Stimulated activated CD8-positive, alpha-beta memory T cell treated with anti-CD3 and anti-CD28 coated beads, Interleukin-15, amount 100 ng/mL, for 48 hours (primary cell): ENCODE data around the gene THRB.

Experiments
- DNase-seq, 2 donors: peaks; one replicate each; pipeline ENCODE4 v3.0.0-alpha.2; 2020; ENCODE audit warnings: low read depth in 2 of 2

Gene THRB

DNA sequence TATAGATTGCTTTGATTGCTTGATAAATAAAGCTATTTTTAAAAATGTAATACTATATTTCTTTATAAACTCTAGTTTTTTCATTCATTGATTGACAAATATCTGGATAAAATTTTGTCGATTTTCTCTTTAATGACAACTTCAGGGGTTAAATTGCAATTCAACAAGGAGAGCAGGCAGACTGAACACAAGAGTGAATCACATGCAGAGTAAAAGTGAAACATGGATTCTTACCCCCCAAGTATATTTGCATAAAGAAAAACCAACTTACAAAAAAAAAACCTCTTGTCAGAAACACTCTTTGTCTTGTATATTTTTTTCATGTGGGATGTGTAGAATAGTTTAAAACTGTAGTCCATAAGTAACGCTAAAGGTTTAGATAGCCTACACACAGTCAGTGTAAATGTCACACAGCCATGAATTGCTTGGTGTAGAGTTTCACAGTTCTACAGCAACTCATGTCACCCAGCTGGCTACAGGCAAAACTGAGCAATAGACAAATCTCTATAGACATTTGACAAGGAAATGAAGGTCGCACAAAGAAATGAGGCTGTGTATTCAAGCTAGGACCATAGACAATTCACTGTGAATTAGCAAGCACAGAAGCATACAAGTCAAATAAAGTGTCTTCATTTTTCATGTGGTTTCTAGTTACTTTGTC, 141.6 kb downstream of the THRB start:
- no peak for DNase-seq

DNA sequence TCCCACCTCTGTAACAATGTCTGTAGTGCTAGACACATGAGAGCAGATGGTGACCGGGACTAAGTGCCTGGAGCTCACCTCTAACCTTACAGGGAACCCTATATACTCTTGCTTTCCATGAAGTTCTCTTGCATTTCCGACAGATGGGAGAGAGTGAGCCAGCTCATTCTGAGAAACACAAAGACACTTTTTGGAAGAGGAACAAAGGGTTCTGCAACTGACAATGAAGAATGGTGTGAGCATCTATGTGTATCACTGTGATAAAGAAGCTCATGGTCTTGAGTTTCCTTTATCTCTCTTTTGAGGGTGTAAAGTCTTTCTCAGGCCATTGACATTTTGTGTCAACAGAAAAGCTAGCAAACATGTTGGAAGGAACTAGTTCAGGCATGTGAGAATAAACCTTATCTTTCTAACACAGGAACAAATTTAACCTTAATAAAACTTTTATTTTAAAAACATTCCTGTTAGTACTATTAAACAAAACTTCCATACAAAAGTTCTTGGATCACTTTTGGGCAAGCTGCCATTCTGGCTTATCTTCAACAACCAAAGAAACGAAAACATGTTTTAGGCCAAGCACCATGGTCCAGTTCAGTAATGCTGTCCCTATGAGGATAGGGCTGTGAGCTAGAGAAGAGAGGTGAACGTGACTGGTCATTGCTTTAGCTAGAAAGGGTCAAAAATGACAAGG, 142.7 kb downstream of the THRB start:
- DNase-seq = no peak

DNA sequence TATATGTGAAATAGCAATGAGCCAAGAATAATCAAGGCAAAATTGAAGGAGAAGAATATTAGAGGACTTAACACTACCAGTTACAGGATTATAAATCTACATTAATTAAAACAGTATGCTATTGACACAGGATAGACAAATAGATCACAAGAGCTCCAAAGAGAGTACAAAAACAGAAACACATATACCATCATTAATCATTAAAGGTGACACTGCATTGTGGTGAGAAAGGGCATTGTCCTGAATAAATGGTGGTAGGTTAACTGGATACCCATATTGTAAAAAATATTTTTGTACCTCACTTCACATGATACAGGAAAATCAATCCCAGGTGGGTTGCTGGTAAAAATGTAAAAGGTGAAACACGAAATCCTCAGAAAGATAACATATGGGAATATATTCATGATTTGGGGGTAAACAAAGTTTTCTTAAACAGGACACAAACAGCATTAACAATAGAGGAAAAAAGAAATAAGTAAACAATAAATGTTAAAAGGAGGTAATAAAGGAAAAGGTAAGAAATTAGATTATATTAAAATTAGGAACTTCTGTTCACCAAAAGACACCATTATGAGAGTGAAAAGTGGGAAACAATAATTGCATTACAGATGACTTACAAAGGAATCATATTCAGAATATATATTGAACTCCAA, 145.2 kb downstream of the THRB start:
- no peak for DNase-seq

DNA sequence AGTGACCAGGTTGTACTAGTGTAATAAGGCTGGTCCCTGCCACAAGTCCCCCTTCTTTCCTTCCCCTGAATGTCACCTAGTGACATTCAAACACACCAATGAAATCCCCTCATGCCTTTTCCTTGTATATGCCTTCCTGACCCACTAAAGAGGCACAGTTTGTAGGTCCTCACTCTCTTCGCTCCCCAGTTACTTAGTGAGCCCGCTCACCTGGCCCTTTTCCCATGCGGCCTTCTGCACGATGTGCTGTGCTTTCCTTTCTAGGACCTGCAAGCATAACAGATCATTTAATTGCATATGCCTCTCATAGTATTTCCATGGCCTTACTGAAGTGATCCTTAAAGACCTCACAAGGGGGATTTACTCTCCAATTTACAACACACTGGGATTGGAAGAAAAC, 146.3 kb downstream of the THRB start:
- DNase-seq = no peak

DNA sequence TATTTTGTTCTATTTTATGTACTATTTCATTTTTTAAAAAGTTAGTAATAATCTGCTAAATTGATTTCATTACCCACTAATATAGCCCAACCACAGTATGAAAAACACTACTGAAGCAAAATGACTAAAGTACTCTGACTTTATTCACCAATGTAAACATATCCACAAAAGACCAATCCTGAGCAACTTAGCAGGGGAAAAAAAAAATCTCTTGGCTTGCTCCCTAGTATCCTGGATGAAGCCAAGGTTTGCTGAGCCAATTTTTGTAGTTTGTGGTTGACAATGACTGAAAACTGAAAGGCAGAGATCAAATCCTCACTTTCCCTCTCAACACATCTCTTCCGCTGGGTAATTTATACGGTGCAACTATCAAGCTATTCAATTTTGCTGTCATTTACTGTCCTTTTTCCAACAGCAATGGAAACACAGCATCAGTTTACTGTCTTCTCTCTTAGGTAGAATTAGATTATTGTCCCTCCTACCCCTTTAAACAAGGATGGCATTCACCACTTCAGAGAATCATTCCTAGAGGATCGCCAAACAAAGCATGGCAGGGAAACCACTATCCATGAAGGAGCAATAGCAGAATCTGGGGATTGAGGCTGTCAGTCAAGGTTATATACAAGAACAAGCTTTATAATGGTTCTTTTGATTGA, 149.7 kb downstream of the THRB start:
- no peak for DNase-seq

DNA sequence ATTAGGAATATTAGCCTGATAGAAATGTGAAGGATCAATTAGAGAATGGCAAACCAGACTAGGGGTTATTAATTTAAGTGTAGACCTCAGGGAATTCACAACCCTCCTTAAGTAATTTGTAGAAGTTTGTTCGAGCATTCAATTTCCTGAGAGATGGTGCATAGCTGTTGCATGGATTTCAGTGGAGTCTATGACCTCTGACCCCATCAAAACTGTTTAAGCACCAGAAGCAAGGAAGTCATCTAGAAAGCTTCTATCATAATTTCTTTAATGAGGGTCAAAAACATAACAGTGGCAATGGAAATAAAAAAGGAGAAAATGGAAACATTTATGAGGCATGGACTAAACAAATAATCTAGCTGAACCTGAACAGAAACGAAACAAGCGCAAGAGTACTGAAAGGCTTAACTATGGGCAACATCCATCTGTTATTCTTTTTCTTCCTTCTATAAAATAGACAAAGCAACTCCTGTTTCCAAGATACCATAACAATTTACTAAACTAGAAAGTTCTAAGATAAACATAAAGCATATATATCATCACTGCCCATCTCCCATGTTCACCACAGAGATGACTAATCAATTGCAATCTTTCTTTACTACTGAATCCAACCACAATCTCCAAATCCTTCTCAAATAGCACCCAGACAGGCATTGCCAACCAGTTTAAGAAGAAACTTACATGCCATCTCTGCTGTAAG, 151.4 kb downstream of the THRB start:
- DNase-seq = no peak

DNA sequence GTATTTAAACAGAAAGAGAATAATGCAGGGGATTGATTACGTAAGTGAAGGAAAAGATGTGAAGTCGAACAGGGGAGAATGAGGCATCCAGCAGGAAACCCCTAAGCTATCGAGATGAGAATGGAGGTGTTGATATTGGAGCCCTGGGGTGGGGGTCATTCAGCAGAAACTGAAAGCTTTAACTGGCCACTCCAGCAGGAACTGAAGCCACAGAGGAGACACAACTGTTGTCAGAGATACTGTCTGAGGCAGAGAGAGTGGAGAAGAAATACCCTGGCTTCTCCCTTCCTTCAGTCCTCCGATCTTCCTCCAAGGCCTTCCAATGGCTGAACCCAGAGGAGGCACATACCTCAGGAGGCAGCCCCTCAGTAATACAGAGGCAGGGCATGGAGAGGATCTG, 152.4 kb downstream of the THRB start:
- no peak for DNase-seq

DNA sequence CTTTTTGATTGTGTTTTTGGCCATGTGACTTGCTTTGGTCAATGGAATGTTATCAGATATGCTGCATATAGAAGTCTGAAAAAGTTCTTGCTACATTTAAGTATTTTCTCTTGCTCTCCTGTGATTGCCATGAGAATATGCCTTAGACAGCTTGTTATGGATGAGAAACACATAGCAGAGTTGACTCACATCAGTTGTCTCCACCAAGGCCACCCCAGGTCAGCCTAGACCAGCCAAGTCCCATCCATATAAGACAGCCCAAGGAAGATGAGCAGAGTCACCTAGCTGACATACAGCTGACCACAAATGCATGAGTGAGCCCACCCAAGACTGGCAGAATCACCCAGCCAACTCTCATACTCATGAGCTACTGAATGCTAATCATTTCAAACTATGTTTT, 153.0 kb downstream of the THRB start:
- DNase-seq = no peak

DNA sequence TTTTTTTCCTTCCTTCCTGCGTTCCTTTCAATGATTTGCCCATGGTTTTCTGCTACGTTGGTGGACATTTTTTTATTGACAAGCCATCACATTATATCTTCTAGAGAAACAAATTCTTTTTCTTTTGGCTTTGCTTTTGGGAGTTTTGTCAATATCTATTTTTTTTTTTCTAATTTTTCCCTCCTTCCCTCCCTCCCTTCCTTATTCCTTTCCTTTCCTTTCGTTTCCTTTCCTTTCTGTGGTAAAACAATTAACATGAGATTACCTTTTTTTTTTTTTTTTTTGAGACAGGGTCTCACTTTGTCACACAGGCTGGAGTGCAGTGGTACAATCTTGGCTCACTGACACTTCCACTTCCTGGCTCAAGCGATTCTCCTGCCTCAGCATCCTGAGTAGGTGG, 153.7 kb downstream of the THRB start:
- DNase-seq = no peak

DNA sequence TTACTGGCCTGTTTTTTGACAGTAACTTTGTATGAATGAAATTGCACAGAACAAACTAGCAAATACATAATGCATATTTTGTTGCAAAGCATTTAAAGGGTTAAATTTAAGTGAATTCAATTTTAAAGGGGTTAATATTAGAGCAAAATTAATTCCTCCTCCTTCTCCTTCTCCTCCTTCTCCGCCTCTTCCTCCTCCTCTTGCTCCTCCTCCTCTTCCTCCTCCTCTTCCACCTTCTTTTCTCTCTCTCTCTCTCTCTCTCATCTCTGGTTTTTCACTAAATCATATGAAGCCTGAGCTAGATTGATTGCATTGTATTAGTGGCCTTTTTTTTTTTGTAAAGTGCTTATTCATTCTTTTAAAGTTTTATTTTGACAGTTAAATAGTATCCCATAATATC, 154.5 kb downstream of the THRB start:
- DNase-seq = no peak

DNA sequence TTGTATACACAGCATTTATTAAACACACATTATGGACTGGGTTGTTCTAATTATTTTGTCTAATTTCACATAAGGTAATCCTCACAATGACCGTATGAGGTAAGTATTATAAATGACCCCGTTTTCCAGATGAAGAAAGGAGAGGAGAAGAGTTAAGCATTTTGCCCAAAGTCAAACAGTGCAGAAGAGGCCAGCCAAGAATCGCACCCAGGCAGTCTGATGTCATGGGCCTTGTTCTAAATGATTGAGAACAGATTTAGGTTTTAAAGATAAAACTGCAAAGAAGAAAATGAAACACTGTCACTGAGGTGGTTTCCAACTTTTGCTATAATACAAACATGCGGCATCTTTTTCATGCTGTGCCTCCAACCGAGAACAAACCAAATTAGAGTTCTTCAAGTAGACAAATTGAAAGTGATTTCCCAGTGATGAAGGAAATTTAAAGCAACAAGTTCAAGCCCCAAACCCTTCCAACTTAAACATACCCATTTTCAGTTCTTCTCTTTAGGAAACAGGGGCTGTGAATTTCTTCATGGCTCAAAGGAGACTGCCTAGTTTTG, 155.3 kb downstream of the THRB start:
- no peak for DNase-seq

DNA sequence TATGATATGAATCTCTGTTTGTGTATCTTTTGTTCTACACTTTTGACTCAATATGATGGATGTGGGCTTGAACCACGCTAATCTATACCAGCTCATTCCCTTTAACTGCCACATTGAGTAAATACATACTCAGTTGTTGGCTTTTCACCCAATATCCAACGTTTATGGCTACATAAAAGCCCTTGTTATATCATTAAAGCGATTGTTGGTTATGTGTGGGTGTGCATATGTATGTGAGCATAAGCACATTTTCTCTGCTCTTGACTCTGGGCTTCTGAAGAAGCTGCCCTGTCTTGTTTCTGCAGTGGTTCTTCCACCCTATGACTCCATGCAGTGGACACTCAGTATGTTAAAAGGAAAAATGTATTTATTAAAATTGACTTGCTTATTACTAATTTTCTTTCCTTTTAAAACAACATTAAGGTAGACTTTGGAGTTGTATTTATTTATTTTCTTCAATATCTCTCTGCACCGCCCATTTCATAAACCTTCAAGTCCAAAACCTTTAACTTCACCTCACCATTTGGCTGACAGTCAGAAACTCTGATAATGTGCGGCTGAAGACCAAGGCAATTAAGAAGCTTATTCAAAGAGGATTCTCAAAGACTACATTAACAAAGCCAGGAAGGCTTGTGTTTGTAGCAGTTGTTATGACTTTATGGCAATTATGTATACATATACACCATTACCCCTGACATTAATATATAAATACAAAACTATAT, 156.1 kb downstream of the THRB start:
- DNase-seq = no peak

DNA sequence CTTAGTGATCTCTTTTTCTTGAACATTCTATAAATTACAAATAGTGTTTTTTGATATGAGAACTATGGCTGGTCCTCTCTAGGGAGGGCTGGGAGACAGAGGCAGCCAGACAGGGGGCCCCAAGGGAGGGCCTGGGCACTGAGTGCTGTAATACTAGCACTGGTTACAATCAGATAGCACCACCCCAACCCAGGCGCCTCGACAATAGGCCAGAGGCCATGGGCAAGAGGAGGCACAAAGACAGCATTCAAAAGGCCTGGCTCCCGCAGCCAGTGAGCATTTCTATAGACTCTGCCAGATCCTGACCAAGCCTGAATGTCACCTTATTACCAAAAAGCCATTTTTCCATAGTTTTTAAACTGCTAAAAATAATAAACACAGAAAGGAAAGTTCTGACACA, 158.5 kb downstream of the THRB start:
- DNase-seq = no peak

DNA sequence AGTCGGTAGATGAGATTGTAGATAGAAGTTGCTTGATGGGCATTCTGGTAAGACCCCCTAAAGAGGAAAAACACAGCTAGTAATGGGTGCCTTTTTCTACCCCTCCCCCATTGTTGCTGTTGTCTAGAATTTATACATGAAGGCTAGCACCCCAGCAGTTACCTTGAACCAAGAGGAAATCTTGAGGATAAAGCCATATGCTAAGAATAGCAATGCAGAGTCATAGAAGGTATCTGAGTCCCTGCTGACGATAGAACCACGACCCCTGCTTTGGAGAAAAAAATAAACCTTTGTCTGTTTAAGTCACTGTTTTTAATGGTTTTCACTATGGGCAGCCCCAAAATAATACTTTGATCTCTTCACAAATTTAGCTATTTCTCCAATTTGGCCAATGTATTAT, 162.6 kb downstream of the THRB start:
- no peak for DNase-seq

DNA sequence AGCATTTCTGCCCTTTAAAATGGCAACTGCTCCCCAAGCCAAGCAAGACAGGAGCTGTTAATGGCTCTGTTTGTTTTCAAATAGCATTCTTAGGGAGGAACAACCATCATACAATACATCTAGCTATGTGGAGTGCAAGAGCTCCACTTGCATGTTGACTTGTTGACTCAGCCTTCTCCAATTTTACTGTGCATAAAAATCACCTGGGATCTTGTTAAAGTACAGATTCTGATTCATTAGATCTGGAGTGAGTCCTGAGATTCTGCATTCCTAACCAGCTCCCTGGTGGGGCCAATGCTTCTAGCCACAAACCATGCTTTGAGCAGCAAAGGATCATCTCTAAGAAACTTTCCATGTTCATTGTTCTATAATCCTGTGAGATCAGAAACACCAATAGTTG, 171.4 kb downstream of the THRB start:
- no peak for DNase-seq

DNA sequence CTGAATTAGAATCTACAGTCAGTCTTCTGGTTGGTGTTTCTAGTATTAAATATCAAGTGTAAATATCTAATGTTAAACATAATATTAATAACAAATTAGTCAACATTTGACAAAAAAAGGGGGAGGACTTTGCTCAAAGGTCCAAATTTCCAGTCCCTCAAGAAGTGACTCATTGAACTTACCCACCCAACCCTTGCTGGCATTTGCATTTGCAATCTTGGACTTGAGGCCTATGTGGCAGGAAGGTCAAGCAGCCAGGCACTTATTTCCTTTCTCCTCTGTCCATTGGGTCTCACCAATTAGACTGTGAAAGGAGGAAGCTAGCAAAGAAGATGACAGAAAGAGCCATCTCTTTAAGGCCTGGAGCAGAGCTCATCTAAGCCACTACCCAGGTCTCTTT, 174.0 kb downstream of the THRB start:
- no peak for DNase-seq

DNA sequence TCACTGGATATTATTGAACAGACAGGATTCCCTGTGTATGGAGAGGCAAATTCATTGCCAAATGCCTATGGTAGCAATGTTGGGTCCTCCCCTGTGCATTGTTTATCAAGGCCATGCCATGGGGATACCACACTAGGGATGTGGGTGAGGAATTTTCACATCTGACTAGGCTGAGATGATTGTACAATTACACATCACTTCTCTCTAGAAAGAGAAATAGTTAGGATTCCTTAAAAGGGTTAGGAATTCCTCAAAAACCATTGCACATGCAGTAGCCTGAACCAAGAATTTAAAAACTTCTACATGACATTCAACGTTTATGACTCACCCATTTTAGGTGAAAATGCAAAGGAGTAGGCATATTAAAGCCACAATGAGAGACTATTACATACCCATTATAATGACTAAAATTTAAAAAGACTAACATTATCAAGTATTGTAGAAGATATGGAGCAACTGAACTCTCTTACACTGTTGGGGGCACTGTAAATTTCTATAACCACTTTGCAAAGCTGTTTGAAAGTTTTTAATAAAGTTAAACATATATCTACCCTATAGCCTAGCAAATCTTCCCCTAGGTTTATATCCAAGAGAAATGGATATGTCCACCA, 175.9 kb downstream of the THRB start:
- no peak for DNase-seq

DNA sequence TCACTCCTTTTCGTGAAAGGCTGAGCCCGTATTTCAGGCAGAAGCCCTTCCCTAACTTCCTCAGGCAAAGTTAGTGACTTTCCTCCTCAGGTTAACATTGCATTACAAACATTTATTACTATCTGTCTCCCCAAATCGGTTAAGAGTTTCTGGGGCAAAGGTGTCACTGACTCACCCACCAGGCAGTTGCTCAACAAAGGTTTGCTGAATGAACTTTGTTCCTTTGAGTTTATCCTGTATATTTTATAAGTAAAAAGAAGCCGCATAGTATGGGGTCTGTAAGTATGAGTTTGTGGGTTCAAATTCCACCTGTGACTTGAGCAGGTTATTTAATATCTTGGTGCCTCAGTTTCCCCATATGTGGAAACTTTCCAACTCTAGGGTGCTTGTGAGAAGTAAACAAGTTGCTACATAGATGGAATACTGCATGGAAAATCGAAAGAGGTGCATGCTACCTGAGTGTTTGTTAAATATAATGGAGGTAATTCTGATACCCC, 177.7 kb downstream of the THRB start:
- DNase-seq = no peak

DNA sequence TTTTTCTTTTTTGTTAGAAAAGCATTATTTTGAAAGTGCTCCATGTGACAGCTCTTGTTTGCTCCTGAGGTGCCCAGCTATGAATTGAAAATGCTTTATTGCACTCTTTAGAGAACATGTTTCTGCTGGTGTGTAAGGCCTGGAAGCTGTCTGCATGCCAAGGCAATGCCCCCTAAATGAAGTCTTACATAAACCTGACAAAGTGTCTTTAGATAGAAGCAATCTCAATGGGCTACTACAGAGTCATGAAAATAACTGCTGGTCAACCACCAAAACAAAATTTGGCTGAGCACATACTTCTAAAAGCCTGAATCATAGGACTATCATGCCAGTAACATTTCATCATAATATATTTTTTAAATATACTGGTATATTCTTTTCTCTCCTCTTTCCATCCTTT, 178.7 kb downstream of the THRB start:
- DNase-seq = no peak

DNA sequence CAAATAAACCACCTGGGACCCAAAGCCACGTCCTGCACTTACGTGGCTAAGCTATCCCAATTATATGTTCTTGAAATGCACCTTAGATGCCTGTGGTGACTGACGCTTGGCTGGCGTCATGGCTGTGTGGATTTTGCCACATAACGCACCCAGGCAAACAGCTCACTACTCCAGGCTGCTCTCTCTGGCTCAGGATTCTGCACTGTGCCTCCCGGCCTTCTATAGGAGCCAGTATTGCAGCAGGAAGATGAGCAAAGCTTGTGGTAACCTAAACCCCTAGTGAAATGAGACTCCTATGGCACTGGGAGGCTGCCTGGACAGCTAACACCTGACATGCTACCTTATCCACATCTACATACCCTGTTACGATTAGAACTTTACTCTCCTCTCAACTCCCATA, 179.3 kb downstream of the THRB start:
- DNase-seq = no peak

DNA sequence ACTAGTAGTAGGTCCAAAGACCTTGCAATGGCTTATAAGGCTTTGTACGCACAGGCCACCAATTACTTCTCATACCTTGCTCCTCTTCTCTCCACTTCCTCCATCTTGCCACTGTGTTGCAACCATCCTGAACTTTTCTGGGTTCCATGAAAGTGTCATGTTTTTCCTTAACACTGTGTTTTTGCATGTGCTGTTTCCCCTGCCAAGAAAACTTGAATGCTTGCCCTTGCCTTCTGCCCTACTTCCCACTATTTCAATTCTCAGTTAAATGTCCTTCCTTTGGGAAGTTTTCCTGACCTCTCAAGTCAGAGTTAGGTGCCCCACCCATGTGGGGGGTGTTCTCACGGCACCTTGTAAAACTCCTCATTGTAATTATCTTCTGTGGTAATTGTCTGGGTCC, 182.8 kb downstream of the THRB start:
- DNase-seq = no peak
